Activated T-cell treated with anti-CD3 and anti-CD28 coated beads, Interleukin-2, amount 50 U/mL, for 1 hour (primary cell): Measurements from ENCODE around the gene RMP24.
"Not testable (repeated sequence)": the region's sequence is repeated elsewhere in the genome, so short reads cannot be mapped to it uniquely, and the experiment has no call there.

ENCODE experiments used
- DNase-seq: peaks from one replicate; pipeline ENCODE4 v3.0.0-alpha.2; 2020

The RMP24 gene

DNA sequence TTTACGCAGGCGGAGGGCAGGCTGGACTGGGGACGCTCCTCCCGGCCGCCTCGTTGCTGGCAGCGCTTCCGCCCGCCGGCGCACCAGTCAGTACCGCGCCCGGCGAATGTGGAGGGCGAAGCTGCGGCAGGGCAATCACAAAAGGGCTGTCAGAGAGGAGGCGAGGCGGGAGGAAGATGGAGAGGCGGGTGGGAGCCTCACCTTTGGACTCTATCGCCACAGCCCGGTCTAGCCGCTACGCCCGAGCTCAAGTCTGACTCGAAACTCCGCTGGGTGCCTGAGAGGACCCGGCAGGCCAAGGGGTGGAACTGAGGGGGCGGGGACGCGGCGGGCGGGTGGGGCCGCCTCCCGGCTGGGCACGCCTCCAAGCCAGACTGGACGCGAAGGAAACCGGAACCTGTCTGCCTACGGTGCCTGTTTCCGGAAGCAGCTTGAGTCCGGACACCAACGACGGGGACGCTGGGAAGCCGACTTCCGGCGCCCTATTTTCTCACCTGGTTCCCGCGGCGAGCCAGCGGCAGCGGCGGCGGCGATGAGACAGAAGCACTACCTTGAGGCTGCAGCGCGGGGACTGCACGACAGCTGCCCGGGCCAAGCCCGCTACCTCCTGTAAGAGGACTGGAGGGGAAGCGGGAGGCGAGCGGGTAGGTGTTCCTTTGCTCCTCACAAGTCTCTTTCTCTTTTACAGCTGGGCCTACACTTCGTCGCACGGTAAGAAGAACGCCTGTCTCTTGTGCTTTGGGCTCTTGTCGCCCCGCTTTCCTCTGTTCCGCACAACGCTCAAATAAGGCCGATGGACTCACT is at the start of gene RMP24:
RMP24 (plus strand) TSS at position 483 of the 804 bp plus-strand sequence.
- DNase-seq: peak; percentile 93

DNA sequence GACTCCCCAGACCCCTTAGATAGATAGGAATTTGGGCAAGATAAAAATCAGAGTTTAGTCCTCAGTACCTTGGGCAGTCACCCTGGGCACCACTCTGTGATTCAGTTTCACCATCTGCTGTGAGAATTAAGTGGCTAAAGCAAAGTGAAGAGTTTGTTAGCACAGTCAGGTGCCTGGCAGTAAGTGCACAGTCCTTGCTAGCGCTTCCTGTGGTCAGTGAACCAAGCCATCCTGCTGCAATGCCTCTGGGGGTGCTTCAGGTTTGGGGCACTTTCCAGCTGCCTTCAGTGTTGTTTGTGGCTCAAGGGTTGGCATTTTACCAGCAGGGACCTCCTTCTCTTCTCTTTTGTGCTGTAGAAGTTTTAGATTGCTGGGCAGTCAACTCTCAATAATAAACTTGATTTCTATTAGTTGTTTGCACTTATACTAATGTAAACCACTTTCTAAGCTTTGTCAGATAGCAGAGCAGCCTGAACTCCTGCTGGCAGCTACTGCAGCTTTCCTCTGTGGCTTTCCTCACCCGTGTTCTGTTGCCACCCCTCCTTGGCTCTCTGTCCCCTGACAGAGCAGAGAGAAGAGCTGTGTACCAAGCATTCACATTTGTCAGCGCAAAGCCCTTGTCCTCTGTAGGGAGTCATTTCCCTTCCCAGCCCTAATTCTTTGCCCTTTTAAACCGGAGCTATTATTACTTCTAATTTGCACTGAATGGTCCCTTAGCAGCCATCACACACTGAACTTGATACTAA is 48.4 kb upstream of the RMP24 start:
- DNase-seq: no peak

DNA sequence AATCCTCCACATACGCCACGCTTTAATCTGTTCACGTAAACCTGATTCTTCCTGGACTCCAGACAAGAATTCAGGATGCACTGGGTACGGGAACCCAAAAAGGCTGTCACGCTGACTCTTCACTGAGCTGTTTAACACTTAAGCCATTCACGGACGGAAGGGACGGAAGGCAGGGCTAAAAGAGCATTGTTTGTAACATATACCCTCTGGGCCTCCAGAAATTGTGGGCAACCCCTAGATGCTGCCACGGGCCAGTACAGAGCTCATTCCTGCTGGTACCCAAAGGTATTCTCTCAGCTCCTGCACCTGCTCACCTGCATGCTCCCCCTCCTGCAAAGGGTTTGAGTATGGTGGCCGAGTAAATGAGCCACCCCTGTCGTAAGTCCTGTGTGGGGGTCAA is 45.6 kb upstream of the RMP24 start:
- DNase-seq: no peak

DNA sequence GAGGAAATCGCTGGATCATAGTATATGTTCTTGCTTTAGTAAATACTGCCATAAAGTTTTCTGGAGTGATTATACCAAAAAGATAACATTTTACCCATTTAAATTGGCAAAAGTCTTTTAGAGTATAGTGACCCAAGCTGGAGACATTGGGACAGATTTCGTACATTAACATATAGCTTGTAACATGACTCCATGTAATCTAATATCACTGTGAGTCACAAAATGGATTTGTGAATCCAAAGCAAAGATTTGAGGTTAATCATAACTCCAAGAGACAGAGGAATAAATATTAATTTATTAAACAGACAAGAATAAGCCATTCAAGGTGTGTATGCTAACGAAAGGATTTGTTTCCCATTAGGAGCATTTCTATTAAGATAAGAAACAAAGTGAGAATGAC is 45.0 kb upstream of the RMP24 start:
- DNase-seq: no peak

DNA sequence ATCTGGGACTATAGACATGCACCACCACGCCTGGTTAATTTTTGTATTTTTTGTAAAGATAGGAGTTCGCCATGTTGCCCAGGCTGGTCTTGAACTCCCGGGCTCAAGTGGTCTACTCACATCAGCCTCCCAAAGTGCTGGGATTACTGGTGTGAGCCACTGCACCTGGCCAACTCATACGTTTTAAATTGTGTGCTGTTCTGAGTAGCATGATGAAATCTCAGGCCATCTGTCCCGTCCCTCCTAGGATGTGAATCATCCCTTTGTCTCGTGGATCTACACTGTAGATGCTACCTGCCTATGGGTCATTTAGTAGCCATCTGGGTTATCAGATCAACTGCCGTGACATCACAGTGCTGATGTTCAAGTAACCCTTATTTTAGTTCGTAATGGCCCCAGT is 38.5 kb upstream of the RMP24 start:
- no peak for DNase-seq

DNA sequence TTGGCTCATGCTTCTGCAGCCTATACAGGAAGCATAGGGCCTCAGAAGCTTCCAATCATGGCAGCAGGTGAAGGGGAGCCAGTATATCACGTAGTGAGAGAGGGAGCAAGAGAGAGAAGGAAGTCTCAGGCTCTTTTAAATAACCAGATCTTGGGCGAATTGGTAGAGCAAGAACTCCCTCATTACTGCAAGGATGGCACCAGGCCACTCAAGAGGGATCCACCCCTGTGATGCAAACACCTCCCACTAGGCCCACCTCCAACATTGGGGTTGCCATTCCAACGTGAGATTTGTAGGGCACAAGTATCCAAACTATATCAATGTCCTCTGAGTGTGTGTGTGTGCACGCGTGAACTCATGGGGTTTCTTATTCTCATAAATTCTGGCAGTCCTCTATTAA is 37.6 kb upstream of the RMP24 start:
- DNase-seq: no peak

DNA sequence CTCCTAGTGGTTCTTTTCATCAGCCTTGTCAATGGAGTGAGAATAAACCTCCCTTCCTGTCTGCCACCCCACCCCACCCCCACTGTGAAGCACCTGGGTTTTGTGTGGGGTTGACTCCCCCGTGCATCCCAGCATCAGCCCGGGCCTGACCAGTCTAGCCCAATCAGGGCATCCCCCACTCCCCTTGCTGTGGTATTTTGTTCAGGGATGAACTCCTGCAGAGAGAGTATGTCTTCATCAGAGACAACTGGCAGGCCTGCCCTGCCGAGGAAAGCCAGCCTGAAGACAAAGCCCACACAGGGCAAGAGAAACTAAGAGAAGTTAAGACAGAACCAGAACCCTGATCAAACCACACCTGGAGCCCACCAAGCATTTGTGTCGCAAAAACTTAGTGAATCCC is 36.7 kb upstream of the RMP24 start:
- DNase-seq: no peak

DNA sequence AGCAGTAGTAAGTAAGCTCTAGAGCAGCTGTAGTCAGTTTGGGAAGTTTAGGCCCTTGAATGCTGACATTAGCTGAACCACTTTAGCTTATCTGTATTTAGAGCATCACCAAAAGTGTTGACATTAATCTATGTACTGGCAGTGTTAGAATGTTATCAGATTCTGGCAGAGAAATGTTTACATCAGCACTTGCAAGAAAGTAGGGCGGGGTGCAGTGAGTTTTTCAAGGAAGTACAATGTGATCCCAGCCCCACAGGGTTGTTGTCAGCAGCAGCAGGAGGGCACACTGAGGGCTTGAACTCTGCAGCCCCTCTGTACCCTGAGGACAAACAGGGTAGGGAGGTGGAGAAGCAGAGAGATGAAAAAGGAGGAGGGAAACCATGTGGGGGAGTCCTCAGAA is 35.5 kb upstream of the RMP24 start:
- no peak for DNase-seq

DNA sequence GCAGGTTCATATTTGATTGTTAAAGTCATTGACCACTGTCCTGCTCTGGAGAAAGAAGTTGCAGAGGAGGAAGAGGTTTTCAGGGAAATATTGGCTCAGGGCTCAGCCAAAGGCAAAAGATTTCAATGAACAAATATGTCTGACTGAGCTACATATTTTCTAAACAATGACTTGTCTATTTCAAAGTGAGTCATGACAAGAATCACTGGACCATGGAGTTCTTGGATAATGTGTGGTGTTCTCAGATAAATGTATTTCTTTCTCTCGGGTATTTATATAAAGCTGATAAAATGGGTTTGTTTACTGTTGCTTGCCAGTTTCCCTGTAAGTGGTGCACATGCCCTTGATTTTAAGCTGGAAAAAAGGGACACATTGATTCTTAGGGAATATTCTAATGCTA is 34.3 kb upstream of the RMP24 start:
- DNase-seq: no peak

DNA sequence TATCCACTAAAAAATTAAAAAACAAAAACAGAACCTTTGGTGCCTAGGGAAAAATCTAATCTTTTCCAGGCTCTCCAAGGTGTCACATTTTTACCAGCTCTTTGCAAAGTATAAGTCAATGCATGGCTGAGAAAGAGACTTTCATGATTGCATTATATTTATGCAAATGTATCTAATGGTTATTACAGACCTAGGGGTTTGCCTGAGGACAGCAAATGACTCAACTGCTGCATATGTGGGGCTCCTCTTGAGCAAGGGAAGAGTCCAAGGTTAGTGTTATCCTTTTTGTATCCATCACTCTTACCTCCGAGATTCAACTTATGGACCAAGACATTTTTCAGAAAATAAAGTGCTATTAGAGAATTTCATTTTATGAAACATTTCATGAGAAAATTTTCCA is 33.9 kb upstream of the RMP24 start:
- no peak for DNase-seq

DNA sequence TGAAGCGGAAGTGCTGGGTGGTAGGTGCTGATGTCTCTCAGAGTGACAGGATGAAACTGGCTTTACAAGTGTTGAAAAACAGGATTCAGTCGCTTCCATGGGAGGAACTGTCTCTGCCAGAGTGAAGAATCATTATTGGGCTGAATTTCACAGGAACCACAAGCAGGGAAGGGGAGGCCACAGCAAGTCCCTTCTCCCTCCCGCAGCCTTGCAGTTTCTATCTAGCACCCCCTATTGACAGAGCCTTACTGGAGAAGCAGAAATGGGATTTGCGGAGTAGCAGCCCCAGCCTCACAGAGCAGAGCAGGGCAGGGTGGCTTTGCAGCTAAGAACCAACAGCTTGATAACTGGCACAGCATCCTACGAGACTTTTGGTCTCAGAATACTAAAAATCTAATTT is 33.3 kb upstream of the RMP24 start:
- DNase-seq: no peak

DNA sequence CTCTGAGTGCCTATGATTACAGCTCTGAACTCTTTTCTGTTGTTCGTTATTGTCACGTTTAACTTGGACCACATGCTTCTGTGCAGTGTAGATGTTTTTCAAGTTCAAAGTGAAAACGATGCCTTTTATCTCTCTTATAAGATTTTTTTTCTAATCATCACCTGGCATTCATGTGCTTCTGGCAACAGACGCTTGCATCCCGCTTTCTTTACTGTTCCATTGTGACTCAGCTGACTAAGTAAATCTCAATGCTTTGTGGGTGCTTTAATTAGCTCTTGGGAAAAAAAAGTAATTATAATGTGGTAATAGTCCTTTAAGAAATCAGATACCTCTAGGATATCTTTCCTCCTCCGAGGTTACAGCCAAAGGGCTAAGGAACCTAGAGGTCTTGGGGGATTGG is 31.2 kb upstream of the RMP24 start:
- no peak for DNase-seq

DNA sequence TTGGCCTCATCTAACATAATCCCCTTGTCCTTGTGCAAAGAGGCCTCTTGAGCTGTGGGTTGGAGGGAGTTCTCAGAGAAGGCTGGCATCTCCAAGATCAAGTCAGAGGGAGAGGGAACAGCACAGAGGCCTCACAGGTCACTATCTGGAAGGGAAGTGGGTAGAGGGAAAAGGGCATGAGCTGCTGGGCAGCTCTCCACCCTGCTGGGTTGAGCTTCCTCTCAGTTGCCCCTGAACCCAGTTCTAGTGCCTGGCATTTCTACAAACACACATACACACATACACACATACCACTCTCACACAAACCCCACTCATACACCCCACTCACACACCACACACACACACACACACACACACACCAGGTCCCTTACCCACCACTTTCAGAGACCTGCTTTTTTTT is 30.3 kb upstream of the RMP24 start:
- no peak for DNase-seq

DNA sequence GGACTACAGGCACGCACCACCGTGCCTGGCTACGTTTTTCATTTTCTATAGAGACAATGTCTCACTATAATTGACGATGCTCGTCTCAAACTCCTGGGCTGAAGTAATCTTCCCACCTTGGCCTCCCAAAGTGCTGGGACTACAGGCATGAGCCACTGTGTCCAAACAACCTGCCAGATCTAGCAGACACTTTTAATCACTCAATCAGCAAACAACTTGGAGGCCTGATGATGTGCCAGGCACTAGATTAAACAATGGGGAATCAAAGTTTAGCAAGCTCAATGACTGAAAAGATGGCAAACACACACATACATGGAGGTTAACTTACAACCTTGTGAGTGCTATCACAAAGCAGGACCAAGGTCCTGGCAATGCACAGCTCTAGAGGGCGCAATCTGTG is 29.8 kb upstream of the RMP24 start:
- DNase-seq: no peak

DNA sequence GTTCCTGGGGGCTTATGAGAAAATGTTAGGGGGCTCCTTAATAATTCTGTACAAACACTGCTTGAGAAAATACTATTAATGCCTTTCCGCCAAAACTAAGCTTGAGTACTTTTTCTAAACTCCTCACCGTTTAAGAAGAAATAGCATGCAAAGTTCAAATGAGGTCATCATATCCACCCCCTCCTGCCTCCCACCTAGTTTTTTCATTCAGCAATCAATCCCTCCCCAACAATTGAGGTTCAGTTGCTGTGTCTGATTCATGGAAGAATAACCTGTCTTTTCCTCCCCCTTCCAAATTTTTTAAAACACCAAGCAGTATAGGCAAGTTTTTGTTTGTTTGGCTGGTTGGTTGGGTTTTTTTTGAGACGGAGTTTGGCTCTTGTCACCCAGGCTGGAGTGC is 24.4 kb upstream of the RMP24 start:
- DNase-seq: no peak

DNA sequence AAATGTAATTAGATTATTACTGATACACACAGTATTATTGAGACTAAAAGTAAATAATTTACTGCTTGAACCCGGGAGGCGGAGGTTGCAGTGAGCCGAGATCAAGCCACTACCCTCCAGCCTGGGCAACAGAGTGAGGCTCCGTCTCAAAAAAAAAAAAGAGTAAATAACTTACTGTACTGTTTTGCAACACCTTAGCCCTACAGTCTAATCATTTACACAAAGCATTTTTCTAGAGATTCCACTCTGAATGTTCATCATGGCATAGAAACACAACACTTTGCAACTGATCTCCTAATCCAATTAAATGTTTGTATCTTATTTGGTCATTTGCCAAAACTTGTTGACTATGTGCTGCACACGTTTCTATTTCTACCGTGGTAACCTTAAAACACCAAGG is 23.4 kb upstream of the RMP24 start:
- no peak for DNase-seq

DNA sequence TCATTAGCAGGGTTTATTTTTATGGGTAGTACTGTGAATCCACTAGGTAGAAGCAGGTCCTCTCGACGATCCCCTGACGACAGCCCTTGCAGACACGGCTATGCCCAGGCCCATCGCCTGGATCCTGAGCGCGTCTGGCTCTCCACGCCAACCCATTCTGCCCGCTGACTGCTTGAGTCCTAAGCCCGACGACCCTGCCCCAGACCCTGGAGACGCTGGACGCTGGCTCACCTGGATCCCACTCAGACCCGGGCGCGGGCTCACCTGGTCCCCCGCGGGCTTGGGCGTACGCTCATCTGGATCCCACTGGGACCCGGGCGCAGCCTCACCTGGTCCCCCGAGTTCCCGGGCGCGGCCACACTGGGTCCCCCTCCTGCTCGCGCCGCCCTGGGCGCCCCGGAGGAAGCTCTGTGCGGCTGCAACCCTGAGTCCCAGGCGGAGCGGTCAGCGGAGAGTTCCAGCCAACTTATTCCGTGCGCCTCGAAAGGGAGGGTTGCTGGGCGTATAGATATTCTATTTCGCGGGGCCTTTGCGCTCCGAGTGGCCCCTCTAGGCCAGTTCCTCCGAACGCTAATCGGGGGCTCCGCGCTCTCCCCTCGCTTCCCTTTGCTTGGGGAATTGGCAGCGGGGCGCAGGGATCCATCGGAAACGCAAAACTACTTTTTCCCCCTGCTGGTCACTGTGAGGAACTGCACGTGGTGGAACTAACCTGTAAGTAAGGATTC is 22.4 kb upstream of the RMP24 start:
- peak; percentile 56 for DNase-seq

DNA sequence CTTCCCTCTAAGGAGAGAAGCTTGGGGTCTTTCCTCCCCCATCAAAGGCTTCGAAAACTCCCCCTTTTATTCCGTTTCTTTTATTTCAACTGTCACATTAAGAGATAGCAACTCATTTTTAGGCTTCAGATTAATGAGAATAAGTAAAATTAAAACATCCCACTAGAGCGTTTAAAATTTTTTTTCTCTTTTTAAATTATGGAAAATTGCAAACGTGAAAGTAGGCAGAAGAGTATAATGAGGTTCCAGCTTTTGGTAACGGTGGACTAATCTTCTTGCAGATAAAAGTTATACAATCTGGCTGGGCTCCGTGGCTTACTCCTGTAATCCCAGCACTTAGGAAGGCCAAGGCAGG is 21.9 kb upstream of the RMP24 start:
- DNase-seq: no peak

DNA sequence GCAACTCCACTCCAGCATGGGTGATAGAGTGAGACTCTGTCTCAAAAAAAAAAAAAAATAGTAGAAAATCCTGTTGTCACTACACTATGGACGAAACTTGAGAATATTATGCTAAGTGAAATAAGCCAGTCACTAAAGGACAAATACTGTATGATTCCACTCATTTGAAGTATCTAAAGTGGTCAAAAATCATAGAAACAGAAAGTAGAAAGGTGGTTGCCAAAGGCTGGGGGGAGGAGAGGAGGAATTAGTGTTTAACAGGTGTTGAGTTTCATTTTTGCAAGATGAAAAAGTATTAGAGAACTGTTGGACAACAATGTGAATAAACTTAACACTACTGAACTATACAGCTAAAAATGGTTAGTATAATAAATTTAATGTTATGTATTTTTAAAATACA is 18.8 kb upstream of the RMP24 start:
- DNase-seq: no peak

DNA sequence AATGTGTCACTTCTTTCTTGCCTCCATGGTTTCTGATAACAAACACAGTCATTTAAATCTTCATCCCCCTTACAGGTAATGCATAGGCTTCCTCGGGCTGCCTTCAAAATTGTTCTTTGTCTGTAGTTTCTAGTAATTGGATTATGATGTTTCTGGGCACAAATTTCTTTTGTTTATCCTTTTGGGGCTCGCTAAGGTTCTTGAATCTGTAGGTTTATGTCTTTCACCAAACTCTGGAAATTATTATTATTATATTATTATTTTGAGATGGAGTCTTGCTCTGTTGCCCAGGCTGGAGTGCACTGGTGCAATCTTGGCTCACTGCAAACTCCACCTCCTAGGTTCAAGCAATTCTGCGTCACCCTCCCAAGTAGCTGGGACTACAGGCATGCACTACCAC is 16.3 kb upstream of the RMP24 start:
- DNase-seq: no peak

DNA sequence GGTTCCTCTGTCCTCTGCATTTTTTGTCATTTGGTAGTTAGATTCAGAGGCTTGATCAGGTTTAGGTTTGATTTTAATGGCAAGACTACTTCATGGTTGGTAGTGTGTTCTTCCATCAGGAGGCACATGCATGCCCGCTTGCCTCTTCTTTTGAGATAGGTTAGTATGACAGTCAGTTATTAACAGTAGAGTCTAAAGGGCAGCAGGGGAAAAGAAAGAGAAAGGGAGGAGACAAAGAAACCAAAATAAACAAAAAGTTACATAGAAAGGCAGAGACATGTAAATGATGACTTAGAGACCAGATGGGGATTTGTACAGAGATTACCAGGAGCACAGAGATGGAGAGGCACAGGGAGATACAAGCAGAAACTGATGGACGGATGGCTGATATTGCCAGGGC is 10.2 kb upstream of the RMP24 start:
- no peak for DNase-seq

DNA sequence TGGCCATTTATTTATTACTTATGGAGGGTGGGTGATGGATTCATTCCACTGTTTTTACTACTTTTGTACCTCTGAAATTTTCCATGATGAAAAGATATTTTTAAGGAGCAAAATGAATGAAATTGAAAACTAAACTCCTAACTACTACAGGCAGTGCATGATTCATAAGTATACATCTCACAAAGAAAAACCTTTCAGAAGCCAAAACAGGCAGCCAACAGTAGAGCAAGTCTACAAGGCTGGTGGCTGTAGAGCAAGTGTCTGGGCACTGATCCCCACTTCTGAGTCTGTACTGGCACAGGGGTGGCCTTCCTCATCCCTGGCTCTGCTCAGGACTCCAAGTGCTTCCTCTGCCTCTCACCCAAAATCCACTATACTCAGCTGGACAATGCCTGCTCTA is 8.2 kb upstream of the RMP24 start:
- DNase-seq: no peak

DNA sequence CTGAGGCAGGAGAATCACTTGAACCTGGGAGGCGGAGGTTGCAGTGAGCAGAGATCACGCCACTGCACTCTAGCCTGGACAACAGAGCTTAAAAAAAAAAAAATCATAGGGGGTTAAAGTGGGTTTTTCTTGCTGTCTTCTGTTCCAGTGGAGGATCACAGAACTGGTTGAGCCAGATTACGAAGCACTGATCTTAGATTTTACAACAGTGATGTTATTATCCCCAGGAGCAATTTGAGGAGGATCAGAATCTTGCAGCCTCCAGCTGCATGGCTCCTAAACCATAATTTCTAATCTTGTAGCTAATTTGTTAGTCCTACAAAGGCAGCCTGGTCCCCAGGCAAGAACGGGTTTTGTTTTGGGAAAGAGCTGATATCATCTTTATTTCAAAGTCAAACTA is 4.6 kb upstream of the RMP24 start:
- DNase-seq: not testable (repeated sequence)

DNA sequence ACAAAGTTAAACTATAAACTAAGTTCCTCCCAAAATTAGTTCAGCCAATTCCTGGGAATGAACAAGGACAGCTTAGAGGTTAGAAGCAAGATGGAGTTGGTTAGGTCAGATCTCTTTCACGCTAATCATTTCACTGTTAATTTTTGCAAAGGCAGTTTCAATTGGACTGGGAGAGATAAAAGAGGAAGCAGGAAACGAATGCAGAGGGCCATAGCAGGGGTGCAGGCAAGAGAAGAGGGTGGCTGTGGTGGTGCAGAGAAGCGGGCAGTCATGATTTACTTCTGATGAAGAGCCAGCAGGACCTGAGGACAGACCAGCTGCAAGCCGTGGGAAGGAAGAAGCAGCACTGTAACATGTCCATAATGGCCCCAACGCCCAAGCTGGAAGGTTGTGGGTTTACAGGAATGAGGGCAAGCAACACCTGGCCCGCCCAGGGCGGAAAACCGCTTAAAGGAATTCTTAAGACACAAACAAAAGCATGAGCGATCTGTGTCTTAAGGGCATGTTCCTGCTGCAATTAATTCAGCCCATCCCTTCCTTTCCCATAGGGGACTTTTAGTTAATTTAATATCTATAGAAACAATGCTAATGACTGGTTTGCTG is 4.1 kb upstream of the RMP24 start:
- no peak for DNase-seq
